Measurements from ENCODE around the gene NRN1L.

DNA sequence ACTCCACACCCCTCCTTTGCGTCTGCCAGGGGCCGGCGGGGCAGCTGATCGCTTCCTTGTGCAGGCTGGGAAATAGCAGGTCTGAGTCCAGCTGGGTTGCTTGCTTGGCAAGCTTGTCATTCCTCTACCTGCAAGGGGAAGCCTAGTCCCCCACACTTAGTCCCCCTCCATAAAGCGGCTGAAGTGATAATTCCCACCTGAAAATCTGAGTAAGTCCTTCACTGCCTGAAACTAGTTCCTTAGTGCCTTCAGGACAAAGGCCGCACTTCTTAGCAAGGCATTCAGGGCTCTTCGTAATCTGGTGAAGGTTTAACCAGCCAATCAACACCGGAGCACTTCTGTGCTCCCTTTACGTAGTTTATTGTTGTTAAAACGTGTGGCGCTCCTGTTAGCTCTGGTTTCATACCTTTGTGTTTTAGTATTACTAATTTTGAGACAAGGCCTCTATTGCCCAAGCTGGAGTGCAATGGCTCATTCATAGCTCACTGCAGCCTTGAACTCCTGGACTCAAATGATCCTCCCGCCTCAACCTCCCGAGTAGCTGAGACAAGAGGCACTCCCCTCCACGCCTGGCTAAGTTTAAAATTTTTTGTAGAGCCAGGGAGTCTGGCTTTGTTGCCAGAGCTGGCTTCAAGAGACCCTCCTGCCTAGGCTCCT lies 9.2 kb downstream of the NRN1L start:
- TF ChIP-seq ZNF274 (IDR thresholded peaks at IDR 0.05; ENCODE audit: low read depth, low read length) (no peak), SUZ12 (IDR thresholded peaks at IDR 0.05; ENCODE audit: extremely low read depth, insufficient read depth, insufficient read length) (no peak), YY1 (IDR thresholded peaks at IDR 0.05; ENCODE audit: insufficient read depth, insufficient read length) (no peak)

All from NT2/D1 (cell line).